ENCODE results near the gene MTAP.
"Not testable (repeated sequence)": the region's sequence is repeated elsewhere in the genome, so short reads cannot be mapped to it uniquely, and the experiment has no call there.

Gene MTAP

DNA sequence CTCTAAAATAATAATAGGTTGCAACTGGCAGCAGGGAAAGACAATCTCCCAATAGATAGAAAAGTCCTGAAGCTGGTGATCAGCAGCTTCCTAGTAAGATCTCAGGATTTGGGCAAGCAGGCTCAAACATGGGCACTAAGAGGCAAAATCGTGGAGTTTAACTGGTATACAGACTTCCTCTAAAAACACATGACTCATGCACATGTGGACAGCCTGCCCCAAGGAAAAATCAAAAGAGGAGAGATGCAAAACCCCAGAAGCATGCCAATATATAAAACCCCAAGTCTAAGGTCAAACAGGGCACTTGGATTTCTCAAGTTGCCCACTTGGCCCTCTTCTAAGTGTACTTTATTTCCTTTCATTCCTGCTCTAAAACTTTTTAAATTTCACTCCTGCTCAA is 129.0 kb downstream of the MTAP start:
- no peak for DNase-seq

DNA sequence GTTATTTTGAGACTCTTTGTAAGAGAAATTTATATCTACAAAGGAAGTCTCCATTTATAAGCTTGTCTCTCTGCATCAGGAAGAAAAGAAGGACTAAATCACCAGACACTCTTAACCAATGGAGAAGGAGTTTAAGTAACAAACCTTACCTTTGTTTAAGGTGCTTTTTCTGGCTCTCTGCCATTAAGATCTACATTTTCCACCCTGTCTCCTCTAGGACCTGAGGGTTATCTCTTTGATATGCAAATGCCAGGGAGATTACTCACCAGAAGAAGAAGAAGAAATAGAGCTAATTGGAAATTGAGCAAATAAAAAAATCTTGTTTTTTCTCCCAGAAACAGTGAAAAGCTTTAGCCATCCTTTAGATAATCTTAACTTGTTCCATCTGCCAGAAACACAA is 130.8 kb downstream of the MTAP start:
- no peak for DNase-seq

DNA sequence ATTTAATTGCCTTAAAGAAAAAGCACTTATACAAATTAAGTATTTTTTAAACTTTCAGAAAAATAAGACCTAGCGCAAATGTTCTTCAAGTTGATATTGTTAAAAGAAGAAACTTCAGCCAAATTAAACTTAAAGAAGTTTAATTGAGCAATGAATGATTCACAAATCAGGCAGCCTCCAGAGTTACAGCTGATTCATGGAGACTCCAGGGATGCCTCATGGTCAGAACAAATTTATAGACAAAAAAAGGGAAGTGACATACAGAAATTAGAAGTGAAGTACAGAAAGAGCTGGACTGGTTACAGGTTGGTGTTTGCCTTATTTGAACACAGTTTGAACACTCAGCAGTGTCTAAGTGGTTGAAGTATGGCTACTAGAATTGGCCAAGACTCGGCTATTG is 131.4 kb downstream of the MTAP start:
- DNase-seq, result no peak

DNA sequence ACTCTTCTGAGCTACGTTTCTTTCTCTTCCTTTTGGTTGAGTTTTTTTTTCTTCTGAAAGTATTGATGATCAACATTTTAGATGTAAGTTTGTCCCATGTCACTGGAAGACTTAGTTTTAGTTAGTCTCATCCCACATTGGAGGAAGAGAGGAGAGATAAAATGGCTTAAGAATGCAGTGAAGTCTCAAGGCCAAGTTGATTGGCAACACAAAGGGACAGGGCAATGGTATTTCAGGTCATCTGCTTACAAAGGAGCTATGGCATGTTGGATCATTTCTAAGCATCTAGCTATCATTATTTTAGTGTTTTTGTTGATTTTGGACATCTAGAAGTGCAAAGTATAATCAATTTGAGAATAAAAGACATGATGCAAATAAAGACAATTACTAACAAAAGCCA is 133.2 kb downstream of the MTAP start:
- no peak for DNase-seq

DNA sequence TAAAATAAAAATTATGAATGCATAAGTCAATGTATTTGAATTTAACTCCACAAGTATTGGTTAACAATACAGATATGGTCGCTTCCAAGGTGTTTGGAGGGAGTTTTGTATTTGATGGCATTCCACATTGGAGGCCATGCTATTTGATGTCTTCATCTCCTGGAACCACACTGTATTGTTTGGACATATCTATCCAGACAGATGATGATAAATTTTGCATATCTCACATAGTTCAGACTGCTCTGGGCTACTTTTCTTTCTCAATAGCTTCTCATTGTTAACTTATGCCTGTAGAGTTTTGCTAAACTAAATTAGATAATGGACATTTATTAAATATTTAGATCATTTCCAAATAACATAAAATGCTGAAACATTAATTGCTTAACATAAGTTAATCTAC is 133.7 kb downstream of the MTAP start:
- no peak for DNase-seq

DNA sequence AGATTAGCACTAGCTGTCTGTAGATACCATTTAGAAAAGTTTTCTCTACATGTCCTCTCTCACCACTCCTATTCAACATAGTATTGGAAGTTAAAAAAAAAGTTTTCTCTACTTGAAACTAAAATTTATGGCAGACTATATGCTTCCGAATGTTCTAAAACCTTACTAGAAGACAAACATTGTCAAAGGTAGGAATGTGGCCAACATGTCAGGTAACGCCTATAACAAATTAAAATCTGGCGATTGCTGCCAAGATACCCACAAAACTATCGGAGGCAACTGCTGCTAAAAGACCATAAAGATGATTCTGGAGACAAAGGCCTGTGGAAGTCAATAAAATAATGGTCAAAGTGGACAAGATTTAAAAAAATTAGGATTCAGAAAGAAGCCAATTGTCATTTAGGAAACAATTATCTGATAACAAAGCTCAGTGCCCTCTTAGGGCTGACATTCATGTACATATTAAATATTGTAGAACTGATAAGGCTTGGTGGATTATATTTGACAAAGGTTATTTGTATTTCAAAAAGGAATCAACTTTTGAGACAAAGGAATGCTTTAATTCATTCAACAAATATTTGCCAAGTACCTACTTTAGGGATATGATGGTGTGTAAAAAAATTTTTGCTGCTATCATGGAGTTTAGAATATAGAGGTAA is 139.0 kb downstream of the MTAP start:
- no peak for DNase-seq

DNA sequence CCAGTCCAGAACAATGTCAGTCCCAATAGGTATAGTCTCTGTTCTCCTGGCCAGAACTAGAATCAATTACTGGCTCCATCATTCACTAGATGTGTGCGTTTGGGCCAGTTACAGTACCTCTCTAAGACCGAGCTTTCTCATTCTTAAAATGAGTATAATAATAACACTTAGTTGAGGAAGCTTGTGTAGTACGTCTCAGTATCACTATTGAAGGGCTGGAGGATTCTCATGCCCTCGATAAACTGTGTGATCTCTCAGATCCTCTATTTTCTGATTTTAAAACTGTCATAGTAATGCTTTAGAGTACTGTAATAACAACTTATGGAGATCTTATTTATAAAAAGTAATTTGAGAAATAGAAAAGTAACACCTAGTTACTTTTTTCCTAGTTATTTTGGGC is 141.0 kb downstream of the MTAP start:
- DNase-seq, result no peak

DNA sequence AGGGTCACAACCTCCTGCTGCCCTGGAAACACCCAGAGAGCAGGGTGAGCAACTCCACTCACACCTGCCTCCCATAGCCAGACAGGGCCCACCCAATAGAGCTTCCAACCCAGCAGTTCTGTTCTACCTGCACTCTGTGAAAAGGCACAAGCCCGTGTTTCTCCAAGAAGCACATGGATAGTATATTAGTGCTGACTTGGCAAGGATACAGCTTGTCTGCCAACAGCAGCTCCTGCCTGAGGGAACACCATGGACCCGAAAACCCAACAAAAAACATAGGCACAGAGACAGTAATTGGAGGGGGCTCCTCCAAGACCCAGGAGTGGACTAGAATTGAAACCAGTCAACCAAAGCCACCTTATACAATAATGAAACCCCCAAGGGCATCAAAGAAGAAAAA is 143.2 kb downstream of the MTAP start:
- no peak for DNase-seq

DNA sequence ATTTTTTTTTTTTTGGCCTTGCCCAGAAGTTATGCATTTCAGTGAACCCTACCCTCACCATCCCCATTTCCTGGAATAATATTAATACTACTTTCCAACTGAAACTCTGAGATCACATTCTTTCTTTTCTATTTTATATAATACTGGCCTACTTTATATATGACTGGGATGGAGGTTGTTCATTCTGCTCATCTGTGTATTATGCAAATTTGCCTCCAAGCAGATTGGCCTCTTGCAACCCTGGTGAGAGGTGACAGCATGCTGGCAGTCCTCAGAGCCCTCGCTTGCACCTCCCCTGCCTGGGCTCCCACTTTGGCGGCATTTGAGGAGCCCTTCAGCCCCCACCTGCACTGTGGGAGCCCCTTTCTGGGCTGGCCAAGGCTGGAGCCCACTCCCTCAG is 156.4 kb downstream of the MTAP start:
- no peak for DNase-seq

DNA sequence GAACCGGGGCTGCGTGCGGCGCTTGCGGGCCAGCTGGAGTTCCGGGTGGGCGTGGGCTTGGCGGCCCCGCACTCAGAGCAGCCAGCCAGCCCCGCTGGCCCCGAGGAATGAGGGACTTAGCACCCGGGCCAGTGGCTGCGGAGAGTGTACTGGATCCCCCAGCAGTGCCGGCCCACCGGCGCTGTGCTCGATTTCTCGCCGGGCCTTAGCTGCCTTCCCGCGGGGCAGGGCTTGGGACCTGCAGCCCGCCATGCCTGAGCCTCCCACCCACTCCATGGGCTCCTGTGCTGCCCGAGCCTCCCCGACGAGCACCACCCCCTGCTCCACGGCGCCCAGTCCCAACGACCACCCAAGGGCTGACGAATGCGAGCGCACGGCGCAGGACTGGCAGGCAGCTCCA is 156.8 kb downstream of the MTAP start:
- DNase-seq, result not testable (repeated sequence)

DNA sequence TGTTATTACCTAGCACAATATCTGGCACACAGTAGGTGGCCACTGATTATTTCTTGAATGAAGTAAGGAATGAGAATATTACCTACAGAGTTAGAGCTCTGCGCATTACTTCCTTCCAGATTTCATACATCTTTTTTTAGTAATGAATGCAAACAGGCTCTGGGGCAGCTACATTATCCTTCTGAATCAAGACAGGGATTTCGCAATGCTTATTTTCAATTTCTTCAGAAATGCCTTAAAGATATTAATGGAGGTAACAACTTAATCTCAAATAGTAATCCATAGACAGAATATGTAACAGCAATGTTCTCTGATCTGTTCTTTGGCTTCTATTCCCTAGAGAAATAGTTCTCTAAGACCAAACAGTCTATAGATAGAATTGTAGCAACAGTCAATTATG is 159.1 kb downstream of the MTAP start:
- DNase-seq, result no peak

DNA sequence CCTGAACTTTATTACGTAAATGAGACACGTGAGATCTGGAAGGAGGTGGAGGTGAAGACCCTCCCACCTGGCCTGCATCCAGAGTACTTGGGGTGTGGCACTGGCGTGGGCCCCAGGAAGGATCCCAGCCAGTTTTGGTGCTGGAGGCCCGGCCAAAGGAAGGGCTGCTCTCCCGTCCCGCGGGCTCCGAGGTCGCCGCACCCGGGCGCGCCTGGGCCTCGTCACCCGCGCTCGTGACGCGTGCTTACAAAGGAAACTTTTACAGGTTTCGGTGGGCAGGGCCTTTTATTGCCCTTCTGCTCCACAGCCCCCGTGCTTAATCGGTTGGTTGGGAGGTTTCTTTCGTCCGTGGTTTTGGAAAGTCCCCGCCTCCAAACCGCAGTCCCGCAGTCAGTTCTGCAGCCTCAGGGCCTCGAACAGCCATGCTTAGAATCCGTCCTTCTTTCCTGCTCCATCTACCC is 162.5 kb downstream of the MTAP start:
- DNase-seq, result peak; percentile 45

DNA sequence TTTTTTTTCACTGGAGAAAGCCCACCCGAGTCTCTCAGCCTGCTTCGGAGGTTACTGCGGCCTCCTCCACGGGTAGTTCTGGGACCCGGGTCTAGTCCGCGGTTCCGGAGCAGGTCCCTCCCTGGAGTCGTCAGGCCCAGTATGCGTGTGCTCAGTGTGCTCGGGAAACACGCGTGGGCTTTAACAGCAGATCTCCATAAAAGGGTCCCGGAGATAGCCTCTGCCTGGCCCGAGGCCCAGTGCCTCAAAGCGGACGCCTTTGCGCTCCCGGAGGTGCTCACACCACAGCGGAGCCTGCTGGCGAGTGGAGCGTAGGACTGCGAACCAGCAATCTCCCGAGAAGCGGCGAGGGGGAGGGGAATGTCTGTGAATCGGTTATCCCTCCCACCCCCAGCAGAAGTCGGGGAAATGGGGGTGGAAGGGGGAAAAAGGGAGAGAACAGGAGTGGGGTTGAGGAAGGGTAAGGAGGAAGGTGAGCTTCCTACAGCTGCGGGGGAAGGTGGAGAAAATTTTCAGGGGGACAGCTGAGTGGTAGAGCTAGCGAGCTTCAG is 163.0 kb downstream of the MTAP start:
- DNase-seq, result peak; percentile 46

DNA sequence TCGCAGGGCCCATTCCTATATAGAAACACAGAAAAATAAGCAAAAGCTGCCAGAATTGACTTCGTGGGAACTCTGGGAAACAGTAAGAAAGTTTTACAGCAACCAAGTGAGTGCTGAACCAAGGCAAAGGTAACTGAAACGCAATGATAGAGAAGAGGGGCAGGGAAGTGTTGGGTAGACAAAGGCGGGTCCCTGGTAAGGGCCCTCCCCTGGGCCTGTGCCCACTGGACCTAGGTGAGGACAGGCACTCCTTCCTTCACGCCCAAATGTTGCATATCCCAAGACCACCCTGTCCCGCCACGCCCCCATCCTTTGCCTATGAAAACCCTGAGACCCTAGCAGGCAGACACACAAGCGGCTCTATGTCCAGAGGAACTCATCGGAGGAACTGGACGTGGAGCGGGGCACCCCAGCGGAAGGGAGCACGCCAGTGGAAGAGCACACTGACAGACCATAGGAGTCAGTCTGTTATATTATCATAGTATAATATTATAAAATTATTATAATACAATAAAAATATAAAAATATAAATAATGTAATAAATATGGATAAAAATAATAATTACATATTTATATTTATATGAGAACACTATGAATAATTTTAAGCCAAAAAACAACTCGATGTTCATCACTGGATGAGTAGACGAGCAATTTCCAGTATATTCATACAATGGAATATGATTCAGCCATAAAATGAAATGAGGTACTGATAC is 163.9 kb downstream of the MTAP start:
- no peak for DNase-seq

DNA sequence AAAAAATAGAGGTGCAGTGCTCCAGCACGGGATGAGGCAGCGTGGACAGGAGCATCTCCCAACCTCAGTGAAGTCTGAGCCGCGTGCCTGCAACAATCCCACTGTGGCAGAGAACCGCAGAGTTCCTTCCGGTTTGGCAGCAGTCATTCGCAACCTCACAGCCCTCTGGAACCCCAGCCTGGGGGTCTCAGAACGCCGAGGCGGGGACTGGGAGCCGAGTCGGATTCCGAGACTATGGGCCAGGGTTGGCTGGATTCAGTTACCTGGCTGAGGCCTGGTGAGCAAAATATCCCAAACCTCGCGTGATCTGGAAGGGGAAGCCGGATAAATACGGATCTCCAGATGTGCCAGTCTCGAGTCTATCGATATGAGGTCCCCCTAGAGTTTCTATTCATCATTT is 164.7 kb downstream of the MTAP start:
- no peak for DNase-seq

DNA sequence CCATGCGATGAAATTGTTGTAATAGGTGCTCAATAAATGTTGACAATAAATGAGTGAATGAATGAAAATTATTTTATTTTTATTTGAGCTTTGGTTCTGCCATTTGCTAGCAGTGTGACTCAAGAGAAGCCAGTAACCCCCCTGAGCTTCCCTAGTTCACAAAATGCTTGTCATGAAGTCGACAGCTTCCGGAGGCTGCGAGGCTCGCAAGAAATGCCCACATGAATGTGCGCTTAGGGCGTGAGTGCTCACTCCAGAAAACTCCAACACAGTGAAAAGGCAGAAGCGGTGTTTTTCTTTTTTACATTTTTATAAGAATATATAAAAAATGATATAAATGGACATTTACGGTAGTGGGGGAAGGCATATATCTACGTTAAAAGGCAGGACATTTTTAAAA is 165.3 kb downstream of the MTAP start:
- no peak for DNase-seq

DNA sequence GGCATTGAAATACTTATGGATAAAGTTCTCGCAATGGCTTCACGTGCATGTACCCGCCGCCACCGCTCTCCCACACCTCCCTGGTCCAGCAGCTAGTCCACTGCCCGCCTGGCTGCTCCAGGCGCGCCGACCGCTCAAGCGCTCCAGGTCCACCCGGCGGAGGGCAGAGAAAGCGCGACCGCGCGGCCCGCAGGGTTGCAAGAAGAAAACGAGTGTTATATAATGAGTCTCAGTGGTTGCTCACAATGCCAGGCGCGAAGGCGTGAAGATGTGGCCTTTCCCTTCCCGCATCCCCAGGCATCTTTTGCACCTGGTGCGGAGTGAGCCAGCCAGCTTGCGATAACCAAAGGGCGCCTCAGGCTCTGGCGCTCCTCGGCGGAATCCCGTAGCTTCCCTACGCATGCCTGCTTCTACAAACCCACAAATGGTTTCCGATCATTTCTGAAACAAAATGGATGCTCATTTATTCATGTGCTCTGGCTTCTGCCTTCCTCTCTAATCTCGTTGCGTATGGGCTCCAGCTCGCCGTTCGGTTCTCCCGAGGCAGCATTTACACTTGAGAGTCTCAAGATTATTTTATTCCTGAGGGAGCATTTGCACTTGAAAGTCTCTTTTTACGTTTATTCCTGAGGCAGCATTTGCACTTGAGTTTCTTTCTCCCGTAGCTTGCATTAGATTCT is 166.0 kb downstream of the MTAP start:
- DNase-seq, result no peak

DNA sequence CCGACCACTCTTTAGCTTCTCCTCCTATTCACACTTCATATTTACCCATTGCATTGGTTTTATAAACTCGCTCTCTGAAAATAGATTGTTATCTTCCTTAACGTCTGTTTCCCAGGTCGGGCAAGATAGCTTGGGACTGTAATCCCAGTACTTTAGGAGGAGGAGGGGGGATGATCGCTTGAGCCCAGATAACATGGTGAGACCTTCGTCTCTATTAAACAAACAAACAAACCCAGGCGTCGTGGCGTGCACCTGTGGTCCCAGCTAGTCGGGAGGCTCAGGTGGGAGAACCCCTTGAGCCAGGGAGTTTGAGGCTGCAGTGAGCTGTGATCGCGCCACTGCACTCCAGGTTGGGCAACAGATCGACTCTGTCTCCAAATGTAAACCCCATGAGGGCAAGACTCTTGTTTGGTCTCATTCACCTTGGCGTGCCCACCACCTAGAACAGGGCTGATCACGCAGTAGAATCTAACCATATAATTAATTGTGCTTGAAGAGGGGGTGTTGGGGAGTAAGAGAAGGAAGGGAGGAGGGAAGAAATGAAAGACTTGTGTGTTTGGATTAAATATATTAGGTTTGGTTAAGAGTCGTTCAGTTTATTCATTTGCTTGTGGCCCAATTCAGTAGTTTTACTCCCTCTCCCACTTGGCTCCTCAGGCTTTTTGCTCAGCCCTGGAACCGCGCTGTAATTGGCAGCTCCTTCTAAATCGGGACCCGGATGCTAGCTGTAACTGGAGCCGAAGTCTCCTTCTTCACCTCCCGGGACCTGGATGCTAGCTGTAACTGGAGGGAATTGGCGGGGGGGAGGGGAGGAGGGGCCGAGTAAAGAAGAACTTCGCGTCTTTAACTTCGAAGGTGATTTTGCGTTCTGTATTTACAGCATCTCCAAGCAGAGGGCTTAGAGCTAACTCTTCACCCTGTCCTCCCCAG is 166.8 kb downstream of the MTAP start:
- DNase-seq, result no peak

DNA sequence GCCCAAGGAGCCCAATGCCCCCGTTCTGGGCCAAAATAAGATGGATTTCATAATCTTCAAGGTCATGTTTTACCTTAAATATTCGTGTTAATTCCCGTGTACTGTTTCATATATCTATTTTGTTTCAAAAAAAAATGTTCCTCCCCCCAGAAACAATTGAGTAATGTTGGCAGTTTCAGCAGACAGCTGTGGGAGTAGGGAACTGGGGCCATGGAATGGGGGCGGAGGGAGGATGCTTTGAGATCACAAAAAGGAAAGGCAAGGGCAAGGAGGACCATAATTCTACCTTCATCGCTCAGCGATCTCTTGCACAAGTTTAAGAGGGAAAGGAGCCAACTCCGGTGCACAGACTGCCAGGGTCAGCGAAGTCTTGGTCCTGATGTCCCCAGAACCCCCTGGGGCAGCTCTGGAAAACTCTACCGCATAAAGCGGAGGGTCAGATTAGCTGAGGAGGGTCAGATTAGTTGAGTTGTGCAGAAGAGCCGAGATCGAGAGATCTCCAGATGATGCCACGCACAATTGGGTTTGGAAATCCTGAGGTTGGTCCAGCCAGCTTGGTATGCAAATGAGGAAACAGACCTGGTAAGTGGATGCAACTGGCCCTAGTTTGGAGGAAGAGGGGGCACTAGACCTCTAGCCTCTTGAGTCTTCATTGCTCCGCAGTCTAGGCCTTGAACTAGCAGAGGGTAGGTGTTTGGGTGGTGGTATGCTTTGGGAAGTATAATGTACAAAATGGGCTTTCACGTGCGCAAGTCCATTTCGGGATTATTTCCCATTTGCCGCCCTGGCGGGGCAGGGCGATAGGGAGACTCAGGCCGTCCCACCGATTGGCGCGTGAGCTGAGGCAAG is 167.7 kb downstream of the MTAP start:
- DNase-seq, result no peak

DNA sequence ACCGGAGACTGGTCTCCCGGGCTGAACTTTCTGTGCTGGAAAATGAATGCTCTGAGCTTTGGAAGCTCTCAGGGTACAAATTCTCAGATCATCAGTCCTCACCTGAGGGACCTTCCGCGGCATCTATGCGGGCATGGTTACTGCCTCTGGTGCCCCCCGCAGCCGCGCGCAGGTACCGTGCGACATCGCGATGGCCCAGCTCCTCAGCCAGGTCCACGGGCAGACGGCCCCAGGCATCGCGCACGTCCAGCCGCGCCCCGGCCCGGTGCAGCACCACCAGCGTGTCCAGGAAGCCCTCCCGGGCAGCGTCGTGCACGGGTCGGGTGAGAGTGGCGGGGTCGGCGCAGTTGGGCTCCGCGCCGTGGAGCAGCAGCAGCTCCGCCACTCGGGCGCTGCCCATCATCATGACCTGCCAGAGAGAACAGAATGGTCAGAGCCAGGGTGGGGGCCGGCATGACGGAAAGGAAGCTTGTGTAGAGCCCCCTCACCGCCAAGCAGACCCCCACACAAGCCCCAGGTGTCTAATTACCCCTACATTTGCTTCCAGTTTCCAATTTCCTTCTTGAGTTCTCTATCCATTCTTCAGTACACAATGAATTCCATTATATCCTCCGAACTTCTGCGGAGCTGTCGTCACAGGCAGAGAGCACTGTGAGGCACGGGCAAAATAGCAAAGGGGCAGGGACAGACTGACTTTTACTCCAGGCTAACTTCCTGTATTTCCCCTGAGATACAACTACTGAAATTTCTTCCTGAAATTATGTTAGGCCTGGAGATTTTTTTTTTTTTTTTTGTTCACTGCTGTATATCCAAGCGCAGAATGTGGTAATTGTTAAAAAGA is 168.6 kb downstream of the MTAP start:
- no peak for DNase-seq

DNA sequence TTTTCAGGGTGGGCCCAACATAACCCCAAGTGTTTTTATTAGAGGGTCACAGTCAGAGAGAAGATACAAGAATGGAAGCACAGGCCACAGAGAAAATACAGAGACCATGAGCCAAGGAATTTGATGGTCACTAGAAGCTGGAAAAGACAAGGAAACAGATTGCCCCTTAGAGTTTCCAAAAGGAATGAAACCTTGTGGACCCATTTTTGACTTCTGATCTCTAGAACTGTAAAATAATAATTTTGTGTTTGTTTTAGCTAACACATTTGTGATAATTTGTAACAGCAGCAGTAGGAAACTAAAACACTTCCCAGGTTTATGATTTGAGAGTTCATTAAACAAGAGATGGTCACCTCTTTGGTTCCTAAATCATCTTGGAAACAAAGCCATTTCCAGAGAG is 169.9 kb downstream of the MTAP start:
- no peak for DNase-seq

Measured in left hindlimb (tissue), 1 donor.